Neutrophil (primary cell): ENCODE measurements around the gene GRK3.

Experiments
- H3K27ac ChIP-seq: fragments of 200-600 bp; sonication (generic); 2 replicates; pipeline ENCODE4 v1.5.1; 2016; ENCODE audit warnings: mild to moderate bottlenecking, moderate library complexity
- H3K27me3 ChIP-seq: fragments of 200-600 bp; sonication (generic); 2 replicates; pipeline ENCODE4 v1.6.0; 2016; ENCODE audit warnings: mild to moderate bottlenecking
- H3K36me3 ChIP-seq: fragments of 200-600 bp; sonication (generic); 2 replicates; pipeline ENCODE4 v1.5.1; 2017
- H3K4me1 ChIP-seq, 2 experiments: fragments of 200-600 bp in 1 of 2; sonication (generic) in 1 of 2; 1 replicate in 1 of 2; 2 replicates in 1 of 2; pipeline versions ENCODE4 v1.5.1 to v1.6.1; 2013 to 2016; ENCODE audit warnings: low read depth in 1 of 2, low read length in 1 of 2, mild to moderate bottlenecking in 1 of 2, moderate library complexity in 1 of 2; ENCODE audit not compliant: control insufficient read depth in 1 of 2, insufficient read depth in 1 of 2
- H3K4me3 ChIP-seq, 2 experiments: fragments of 200-600 bp in 1 of 2; sonication (generic) in 1 of 2; 1 replicate in 1 of 2; 2 replicates in 1 of 2; pipeline ENCODE4 v1.5.1; 2013 to 2016; ENCODE audit warnings: low read depth in 1 of 2, low read length in 1 of 2, mild to moderate bottlenecking in 1 of 2, moderate library complexity in 1 of 2
- H3K9me3 ChIP-seq: fragments of 200-600 bp; sonication (generic); 2 replicates; pipeline ENCODE4 v1.5.1; 2016
- CTCF ChIP-seq: fragments of 200-600 bp; sonication (generic); IDR thresholded peaks from 2 replicates; pipeline ENCODE4 v1.5.1; 2016; ENCODE audit warnings: antibody characterized with exemption

Gene GRK3

GRCh38 chr22:25656724-25657123 lies 92.2 kb downstream of the GRK3 start:
- H3K9me3 ChIP-seq = no peaks in the 10 kb centered on the region
- H3K36me3 ChIP-seq = no peaks in the 10 kb centered on the region
- no peak overlapping the region for H3K4me3 ChIP-seq
- no peaks in the 10 kb centered on the region for H3K27me3 ChIP-seq
- no peak for TF ChIP-seq CTCF
- H3K4me1 ChIP-seq = peaks cover 0 to 6% of the 10 kb centered on the region in 2 experiments
- H3K27ac ChIP-seq = peak overlapping the region; percentile 26

- H3K9me3 ChIP-seq = no peaks in the 10 kb centered on the region
- TF ChIP-seq CTCF = no peak
- no peaks in the 10 kb centered on the region for H3K4me1 ChIP-seq
- H3K36me3 ChIP-seq = no peaks in the 10 kb centered on the region
- no peak overlapping the region for H3K4me3 ChIP-seq
- H3K27me3 ChIP-seq = no peaks in the 10 kb centered on the region
- H3K27ac ChIP-seq = no peak overlapping the region
Observed at GRCh38 chr22:25658633-25659032, 94.2 kb downstream of the GRK3 start.

- H3K36me3 ChIP-seq = no peaks in the 10 kb centered on the region
- H3K4me1 ChIP-seq = no peaks in the 10 kb centered on the region
- TF ChIP-seq CTCF = no peak
- no peaks in the 10 kb centered on the region for H3K27me3 ChIP-seq
- H3K4me3 ChIP-seq = no peak overlapping the region
- H3K9me3 ChIP-seq = no peaks in the 10 kb centered on the region
- no peak overlapping the region for H3K27ac ChIP-seq
Observed at GRCh38 chr22:25659413-25659812, 94.9 kb downstream of the GRK3 start.

- H3K9me3 ChIP-seq = no peaks in the 10 kb centered on the region
- no peak overlapping the region for H3K27ac ChIP-seq
- no peaks in the 10 kb centered on the region for H3K36me3 ChIP-seq
- no peak overlapping the region for H3K4me3 ChIP-seq
- no peaks in the 10 kb centered on the region for H3K27me3 ChIP-seq
- no peak for TF ChIP-seq CTCF
- H3K4me1 ChIP-seq = no peaks in the 10 kb centered on the region
Observed at GRCh38 chr22:25660336-25660735, 95.9 kb downstream of the GRK3 start.

GRCh38 chr22:25661073-25661472 lies 96.6 kb downstream of the GRK3 start:
- Histone ChIP-seq H3K36me3 (no peaks in the 10 kb centered on the region), H3K27ac (no peak overlapping the region), H3K9me3 (no peaks in the 10 kb centered on the region), H3K4me1 (no peaks in the 10 kb centered on the region), H3K27me3 (no peaks in the 10 kb centered on the region), H3K4me3 (no peak overlapping the region)
- TF ChIP-seq CTCF = no peak

- Histone ChIP-seq H3K36me3 (peaks cover 5% of the 10 kb centered on the region), H3K4me3 (no peak overlapping the region), H3K27ac (no peak overlapping the region), H3K27me3 (no peaks in the 10 kb centered on the region), H3K4me1 (no peaks in the 10 kb centered on the region), H3K9me3 (no peaks in the 10 kb centered on the region)
- no peak for TF ChIP-seq CTCF
Observed at GRCh38 chr22:25663654-25664053, 99.2 kb downstream of the GRK3 start.
